GM19324 (cell line): ENCODE data around the gene CERS4.
"Not testable (repeated sequence)": the region's sequence is repeated elsewhere in the genome, so short reads cannot be mapped to it uniquely, and the experiment has no call there.

ENCODE experiments used
- ATAC-seq: cut with Tn5 transposase; IDR thresholded peaks from one replicate; pipeline ENCODE4 v1.9.1; 2021; ENCODE audit warnings: mild to moderate bottlenecking, moderate library complexity; ENCODE audit not compliant: unreplicated experiment, low FRiP score

CERS4 gene

DNA sequence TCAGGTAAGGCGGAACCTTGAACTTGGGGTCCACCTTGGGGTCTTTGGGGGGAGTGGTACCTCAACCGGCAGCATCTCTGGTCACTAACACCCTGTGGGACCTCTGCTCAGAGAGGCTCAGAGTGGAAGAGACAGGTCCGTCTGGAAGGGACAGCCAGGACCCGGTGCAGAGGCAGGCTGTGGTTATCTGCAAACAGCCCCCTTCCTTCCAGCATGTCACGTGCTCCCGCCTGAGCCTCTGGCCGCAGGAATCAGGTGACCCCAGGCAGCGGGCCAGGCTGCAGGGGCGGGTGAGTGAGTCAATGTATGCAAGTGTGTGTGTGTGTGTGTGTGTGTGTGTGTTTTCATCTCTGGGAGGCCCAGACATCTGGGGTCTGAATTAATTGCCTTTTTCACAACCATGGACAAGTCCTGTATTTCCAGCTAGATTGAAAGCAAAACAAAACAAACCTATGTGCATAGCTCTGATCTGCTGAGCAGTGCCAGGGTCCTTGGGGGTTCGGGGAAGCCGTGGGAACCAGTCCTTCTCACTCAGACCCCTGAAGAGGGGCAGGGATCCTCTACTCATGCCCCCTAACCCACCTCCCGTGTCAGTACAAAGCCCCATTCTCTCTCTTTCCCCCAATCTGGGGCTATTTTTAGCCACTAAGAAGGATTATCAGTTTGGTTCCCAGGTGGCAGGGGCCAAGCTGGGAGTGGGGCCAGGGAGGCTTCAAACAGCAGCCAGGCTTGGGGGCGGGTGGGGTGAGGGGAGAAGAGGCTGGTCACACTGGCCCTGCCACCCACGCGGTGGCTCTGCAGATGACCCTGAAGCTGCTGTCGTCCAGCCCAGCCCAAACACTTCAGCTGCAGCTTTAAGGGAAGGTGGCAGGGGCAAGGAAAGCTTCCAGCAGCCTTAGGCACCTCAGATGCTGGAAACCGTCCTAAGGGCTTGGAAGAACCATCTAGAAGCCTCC is 31.4 kb downstream of the CERS4 start:
- ATAC-seq: peak; percentile 43

DNA sequence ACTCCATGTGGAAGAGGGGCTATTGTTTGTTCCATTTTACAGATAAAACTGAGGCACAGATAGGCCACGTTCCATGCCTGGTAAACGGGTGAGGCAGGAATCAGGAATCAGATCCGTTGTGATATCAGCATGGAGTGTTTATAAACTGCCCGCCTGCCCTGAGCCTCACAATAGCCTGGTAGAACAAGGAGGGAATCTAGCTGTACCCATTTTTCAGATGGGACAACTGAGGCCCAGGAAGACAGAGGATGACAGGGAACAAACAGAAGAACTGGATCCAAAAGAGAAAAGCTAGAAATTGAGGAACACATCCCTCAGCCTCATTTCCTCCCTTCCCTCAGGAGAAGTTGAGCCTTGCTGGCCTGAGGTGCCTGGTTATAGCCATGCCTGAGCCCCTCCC is 32.5 kb downstream of the CERS4 start:
- ATAC-seq: no peak

GRCh38 chr19:8242211-8242821 is 33.1 kb downstream of the CERS4 start:
- ATAC-seq: no peak

GRCh38 chr19:8243146-8243545 is 34.0 kb downstream of the CERS4 start:
- no peak for ATAC-seq

GRCh38 chr19:8244442-8244841 is 35.3 kb downstream of the CERS4 start:
- no peak for ATAC-seq

- ATAC-seq: no peak
Measured at GRCh38 chr19:8245869-8246835, 37.0 kb downstream of the CERS4 start.

DNA sequence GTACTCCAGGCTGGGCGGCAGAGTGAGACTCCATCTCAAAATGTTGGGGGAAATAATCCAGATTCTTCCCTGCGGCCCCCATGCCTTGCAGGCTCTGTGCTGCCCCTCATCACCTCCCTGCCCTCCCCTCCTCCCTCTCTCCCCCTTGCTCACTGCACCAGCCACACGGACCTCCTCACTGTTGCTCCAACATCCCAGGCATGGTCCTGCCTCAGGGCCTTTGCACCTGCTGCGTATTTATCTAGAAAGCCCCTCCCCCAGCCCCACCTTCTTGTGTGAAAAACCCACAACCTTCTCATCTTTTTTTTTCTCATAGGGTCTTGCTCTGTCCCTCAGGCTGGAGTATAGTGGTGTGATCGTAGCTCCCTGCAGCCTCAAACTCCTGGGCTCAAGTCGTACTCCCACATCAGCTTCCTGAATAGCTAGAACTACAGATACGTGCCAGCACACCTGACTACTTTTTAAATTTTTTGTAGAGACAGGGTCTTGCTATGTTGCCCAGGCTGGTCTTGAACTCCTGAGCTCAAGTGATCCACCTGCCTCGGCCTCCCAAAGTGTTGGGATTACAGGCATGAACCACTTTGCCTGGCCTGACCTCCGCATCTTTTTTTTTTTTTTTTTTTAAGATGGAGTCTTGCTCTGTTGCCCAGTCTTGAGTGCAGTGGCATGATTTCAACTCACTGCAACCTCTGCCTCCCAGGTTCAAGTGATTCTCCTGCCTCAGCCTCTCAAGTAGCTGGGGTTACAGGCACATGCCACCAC is 38.1 kb downstream of the CERS4 start:
- not testable (repeated sequence) for ATAC-seq

GRCh38 chr19:8248348-8249328 is 39.5 kb downstream of the CERS4 start:
- ATAC-seq: no peak

DNA sequence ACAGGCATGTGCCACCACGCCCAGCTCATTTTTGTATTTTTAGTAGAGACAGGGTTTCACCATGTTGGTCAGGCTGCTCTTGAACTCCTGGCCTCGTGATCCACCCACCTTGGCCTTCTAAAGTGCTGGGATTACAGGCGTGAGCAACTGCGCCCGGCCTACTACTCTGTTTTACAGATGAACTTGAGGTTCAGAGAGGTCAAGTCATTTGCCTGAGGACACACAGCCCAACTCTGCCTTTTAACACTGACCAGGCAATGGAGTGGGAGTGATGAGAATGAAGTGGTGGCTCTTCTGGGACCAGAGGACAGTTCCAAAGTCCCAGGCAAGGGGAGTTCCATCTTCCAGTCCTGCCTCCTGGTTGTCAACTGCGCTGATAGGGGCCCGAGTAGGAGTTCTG is 41.4 kb downstream of the CERS4 start:
- ATAC-seq: no peak

DNA sequence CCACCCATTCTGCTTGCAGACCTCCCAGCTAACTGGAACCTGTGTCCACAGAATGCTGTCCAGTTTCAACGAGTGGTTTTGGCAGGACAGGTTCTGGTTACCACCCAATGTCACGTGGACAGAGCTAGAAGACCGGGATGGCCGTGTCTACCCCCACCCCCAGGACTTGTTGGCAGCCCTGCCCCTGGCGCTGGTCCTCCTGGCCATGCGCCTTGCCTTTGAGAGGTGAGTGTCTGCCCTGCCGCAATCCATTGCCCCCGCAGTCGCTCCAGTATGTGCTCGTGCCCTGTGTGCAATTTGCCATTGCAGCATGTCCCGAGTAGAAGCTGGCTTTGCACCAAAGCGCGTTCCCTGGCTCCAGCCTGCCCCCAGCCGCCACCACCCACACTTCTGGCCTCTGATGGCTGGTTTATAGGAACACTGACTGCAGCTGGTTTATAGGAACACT is 41.9 kb downstream of the CERS4 start:
- no peak for ATAC-seq

DNA sequence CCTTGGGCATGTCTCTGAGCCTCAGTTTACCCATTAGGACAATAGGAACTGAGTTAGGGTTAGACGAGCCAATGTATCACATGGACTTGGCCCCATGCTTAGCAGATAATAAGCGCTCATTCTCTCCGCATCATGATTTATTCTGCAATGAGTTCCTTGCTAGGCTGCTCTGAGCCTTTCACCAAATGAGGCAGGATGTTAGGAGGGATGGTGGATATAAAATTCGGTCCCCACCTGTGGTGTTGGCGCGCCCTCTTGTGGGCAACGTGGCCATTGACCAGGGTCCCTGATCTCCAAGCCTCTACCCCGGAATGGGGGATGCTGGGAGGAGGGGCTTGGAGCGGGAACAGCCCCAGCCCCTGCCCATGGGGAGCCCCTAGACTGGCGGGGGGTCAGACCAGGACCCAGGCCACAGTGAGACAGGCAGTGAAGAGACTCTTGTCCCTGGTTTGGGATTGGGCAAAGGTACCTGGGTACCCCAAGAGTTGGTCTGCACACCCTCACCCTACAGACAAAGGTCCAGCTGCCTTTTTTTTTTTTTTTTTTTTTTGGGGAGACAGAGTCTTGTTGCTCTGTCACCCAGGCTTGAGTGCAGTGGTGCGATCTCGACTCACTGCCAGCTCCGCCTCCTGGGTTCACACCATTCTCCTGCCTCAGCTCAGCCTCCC is 43.9 kb downstream of the CERS4 start:
- ATAC-seq: no peak

GRCh38 chr19:8253678-8254077 is 44.5 kb downstream of the CERS4 start:
- no peak for ATAC-seq

DNA sequence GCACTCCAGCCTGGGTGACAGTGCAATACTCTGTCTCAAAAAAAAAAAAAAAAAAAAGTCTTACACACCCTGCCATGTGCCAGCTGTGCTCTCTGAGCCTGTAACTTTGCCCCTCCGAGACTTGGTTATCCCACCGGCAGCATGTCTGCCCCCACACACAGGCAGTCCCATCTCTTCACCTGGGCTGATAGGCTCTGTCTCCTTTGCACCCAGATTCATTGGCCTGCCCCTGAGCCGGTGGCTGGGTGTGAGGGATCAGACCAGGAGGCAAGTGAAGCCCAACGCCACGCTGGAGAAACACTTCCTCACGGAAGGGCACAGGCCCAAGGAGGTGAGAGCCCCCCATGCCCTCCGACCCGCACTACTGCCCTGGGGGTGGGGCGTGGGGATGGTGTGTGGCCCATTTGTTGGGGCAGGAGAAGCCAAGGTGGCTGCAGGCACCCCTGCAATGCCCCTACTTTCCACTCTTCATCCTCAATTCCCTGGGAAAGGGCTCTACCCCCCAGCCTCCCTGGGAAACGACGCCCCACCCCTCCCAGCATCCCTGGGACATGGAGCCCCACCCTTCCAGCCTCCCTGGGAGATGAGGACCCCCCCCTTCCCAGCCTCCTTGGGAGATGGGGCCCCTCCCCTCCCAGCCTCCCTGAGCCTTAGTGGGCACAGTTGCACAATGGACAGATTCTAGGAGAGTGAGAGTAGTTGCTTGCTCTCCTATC is 45.3 kb downstream of the CERS4 start:
- no peak for ATAC-seq

GRCh38 chr19:8255426-8256125 is 46.4 kb downstream of the CERS4 start:
- ATAC-seq: no peak

GRCh38 chr19:8256276-8257051 is 47.3 kb downstream of the CERS4 start:
- no peak for ATAC-seq

DNA sequence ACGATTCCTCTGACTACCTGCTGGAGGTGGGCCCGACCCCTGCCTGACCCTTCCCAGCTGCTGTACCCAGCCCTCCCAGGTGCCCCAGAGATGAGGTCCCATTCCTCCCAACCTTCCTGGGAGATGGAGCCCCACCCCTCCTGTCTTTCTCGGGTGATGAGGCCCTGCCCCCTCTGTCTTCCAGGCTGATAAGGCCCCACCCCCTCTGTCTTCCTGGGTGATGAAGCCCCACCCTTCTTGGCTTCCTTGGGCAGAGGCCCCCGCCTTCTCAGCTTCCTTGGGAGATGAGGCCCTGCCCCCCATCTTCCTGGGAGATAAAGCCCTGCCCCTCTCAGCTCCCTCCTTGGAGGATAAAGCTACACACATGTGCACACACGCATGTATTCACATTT is 47.9 kb downstream of the CERS4 start:
- ATAC-seq: no peak
